H1 (cell line): Measurements from ENCODE around the gene EGLN3. TPM values are rescaled to one million over a fixed set of nuclear protein-coding genes. Genes with fewer than 3 reads are reported as not detected.

Source experiments
- polyA plus RNA-seq, 7 experiments: library from polyadenylated mRNA; depleted of rRNA in 3 of 7; stranded (reverse) in 5 of 7; unstranded in 2 of 7; fragments of >200 nt in 5 of 7; fragments of 200-250 nt in 2 of 7; gene quantifications; 1 replicate in 5 of 7; 2 replicates in 1 of 7; 4 replicates in 1 of 7; pipeline versions ENCODE4 v1.2.1 to v1.2.3, GENCODE V29; 2011 to 2013; ENCODE audit warnings: missing spikeins in 2 of 7, mixed read lengths in 2 of 7
- total RNA-seq: library from RNA; stranded (reverse); fragmentation: NEBNext Ultra II Directional; extraction: Animal tissue kit (Norgen Biotek cat#: 25700); gene quantifications from 2 replicates; pipeline ENCODE4 v1.2.1, GENCODE V29; 2021
- TF ChIP-seq, protein P1 (sequence below): IDR thresholded peaks from 2 replicates; pipeline ENCODE4 v1.6.1; 2011; ENCODE audit warnings: low read length, improper control_type of control experiment

Gene EGLN3
- total and polyA plus RNA-seq, 2 of the 8 experiments (the other 6 are each of a cell fraction or from before 2014, with no cell fraction given), result 10.6 to 27.3 TPM

DNA sequence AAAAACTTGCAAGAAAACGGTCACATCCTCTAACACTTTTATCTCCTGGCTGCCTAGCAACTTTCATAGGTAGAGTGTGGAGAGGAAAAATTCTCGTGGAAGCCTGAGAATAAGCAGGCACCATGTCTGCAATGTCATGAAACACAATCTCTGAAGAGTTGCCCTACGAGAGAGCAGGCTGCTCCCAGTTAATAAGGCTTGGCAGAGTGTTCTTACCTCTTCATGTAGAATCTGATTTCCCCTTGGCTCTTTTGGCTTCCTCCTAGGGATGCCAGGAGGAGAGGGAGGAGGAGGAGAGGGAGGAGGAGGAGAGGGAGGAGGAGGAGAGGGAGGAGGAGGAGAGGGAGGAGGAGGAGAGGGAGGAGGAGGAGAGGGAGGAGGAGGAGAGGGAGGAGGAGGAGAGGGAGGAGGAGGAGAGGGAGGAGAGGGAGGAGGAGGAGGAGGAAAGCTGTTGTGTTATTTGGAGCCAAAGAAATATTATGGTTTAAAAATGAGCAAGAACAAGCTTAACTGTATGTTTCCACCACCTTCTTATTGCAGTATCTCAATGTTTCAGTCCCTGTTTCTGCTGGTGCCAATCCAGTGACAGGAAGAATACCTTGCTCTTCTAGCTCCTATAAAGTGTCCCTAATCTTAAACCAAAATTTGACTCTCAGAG, 52.9 kb downstream of the EGLN3 start (continued):
- TF ChIP-seq, protein P1, sequence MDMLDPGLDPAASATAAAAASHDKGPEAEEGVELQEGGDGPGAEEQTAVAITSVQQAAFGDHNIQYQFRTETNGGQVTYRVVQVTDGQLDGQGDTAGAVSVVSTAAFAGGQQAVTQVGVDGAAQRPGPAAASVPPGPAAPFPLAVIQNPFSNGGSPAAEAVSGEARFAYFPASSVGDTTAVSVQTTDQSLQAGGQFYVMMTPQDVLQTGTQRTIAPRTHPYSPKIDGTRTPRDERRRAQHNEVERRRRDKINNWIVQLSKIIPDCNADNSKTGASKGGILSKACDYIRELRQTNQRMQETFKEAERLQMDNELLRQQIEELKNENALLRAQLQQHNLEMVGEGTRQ, result no peak
